Activated T-helper 1 cell treated with anti-CD3 and anti-CD28 coated beads, Interleukin-12 subunit alpha, Interleukin-12 subunit beta, Interleukin-2, Interleukin-4 antibody, amounts not matched to agents 30 ng/mL and 10 ng/mL and 1 ng/mL, durations not matched to agents 14 hours and 24 hours and 36 hours (primary cell): ENCODE measurements around the gene FAM20C. TPM values are rescaled to one million over a fixed set of nuclear protein-coding genes. Genes with fewer than 3 reads are reported as not detected.

Experiments used
- DNase-seq: peaks from one replicate; pipeline ENCODE4 v3.0.0; 2021; ENCODE audit warnings: low spot score
- H3K27ac Mint-ChIP-seq: one replicate; pipeline ENCODE4 v1.8.0; 2021; ENCODE audit warnings: mild to moderate bottlenecking, mixed read lengths
- H3K27me3 Mint-ChIP-seq: one replicate; pipeline ENCODE4 v1.8.0; 2022; ENCODE audit warnings: mild to moderate bottlenecking, moderate library complexity, mixed read lengths; ENCODE audit not compliant: insufficient read depth
- H3K36me3 Mint-ChIP-seq: one replicate; pipeline ENCODE4 v1.8.0; 2021; ENCODE audit warnings: low read depth, mixed read lengths
- H3K4me1 Mint-ChIP-seq: one replicate; pipeline ENCODE4 v1.8.0; 2021; ENCODE audit warnings: low read depth, mixed read lengths
- H3K4me3 Mint-ChIP-seq: one replicate; pipeline ENCODE4 v1.8.0; 2021; ENCODE audit warnings: mild to moderate bottlenecking, moderate library complexity, mixed read lengths
- H3K9me3 Mint-ChIP-seq: one replicate; pipeline ENCODE4 v1.8.0; 2021; ENCODE audit warnings: mixed read lengths
- intact Hi-C: fragments of 100-400 bp; cut with micrococcal nuclease; formaldehyde crosslinking; loops from one replicate; pipeline ENCODE4 v1.15.1; 2024
- total RNA-seq: library from RNA; stranded (reverse); gene quantifications from 2 replicates; pipeline ENCODE4 v1.2.3, GENCODE V29; 2022

The FAM20C gene
- total RNA-seq, 1 donor from 2014 or later: 0.34 TPM

- H3K4me3 Mint-ChIP-seq: no peak overlapping the region
- no peaks in the 10 kb centered on the region for H3K4me1 Mint-ChIP-seq
- no peaks in the 10 kb centered on the region for H3K27me3 Mint-ChIP-seq
- intact Hi-C loops: no loop called here
- H3K27ac Mint-ChIP-seq: no peak overlapping the region
- H3K9me3 Mint-ChIP-seq: no peaks in the 10 kb centered on the region
- H3K36me3 Mint-ChIP-seq: no peaks in the 10 kb centered on the region
- DNase-seq: no peak
These were observed 58.6 kb downstream of the FAM20C start for GRCh38 chr7:251005-251404.

- DNase-seq: no peak
- H3K27me3 Mint-ChIP-seq: no peaks in the 10 kb centered on the region
- no peaks in the 10 kb centered on the region for H3K4me1 Mint-ChIP-seq
- no peak overlapping the region for H3K27ac Mint-ChIP-seq
- H3K36me3 Mint-ChIP-seq: no peaks in the 10 kb centered on the region
- no peaks in the 10 kb centered on the region for H3K9me3 Mint-ChIP-seq
- no peak overlapping the region for H3K4me3 Mint-ChIP-seq
- intact Hi-C loops: no loop called here
These were observed 59.2 kb downstream of the FAM20C start for GRCh38 chr7:251446-252175.

- no peaks in the 10 kb centered on the region for H3K27me3 Mint-ChIP-seq
- H3K4me3 Mint-ChIP-seq: no peak overlapping the region
- no peaks in the 10 kb centered on the region for H3K4me1 Mint-ChIP-seq
- no peaks in the 10 kb centered on the region for H3K36me3 Mint-ChIP-seq
- intact Hi-C loops: no loop called here
- H3K9me3 Mint-ChIP-seq: no peaks in the 10 kb centered on the region
- DNase-seq: no peak
- no peak overlapping the region for H3K27ac Mint-ChIP-seq
These were observed 60.0 kb downstream of the FAM20C start for GRCh38 chr7:252216-252965.

- Mint-ChIP-seq H3K9me3 (no peaks in the 10 kb centered on the region), H3K4me1 (no peaks in the 10 kb centered on the region), H3K36me3 (no peaks in the 10 kb centered on the region), H3K4me3 (no peak overlapping the region), H3K27me3 (no peaks in the 10 kb centered on the region), H3K27ac (no peak overlapping the region)
- no peak for DNase-seq
- intact Hi-C loops: no loop called here
These were observed 60.6 kb downstream of the FAM20C start for GRCh38 chr7:252981-253380.

GRCh38 chr7:253581-254336 is 61.4 kb downstream of the FAM20C start:
- Mint-ChIP-seq H3K36me3 (no peaks in the 10 kb centered on the region), H3K9me3 (no peaks in the 10 kb centered on the region), H3K4me3 (no peak overlapping the region), H3K4me1 (no peaks in the 10 kb centered on the region), H3K27ac (no peak overlapping the region), H3K27me3 (no peaks in the 10 kb centered on the region)
- intact Hi-C loops: no loop called here
- no peak for DNase-seq

DNA sequence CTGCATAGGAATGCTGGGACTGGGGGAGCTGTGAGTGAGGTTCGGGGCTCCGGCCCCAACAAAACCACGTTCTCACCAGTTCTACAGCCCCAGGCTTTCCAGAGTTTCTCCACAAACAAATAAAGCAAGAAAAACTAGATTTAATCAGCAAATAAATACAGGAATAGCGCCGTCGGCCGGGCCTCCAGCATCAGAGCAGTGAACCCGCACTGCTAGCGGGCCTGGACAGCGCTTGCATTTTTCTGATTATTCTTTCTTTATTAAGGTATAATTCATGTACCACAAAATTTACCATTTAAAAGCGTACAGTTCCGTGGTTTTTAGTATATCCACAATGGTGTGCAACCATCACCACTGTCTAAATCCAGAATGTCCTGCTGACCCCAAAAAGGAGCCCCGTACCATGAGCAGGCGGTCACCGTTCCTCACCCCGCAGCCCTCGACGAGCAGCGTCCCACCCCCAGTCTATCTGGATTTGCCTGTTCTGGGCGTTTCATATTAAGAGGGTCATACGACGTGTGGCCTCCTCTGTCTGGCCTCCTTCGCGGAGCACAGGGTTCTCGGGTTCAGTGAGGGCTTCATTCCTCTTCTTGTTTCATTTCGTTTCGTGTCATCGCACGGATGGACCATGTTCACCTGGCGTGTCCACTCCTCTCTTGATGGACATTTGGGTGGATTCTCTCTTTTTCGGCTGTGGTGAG is 62.1 kb downstream of the FAM20C start:
- Mint-ChIP-seq H3K36me3 (no peaks in the 10 kb centered on the region), H3K27me3 (no peaks in the 10 kb centered on the region), H3K4me3 (no peak overlapping the region), H3K4me1 (no peaks in the 10 kb centered on the region), H3K9me3 (no peaks in the 10 kb centered on the region), H3K27ac (no peak overlapping the region)
- no peak for DNase-seq
- intact Hi-C loops: no loop called here

- no peak overlapping the region for H3K27ac Mint-ChIP-seq
- no peaks in the 10 kb centered on the region for H3K36me3 Mint-ChIP-seq
- H3K4me3 Mint-ChIP-seq: no peak overlapping the region
- no peaks in the 10 kb centered on the region for H3K27me3 Mint-ChIP-seq
- H3K9me3 Mint-ChIP-seq: no peaks in the 10 kb centered on the region
- no peak for DNase-seq
- no peaks in the 10 kb centered on the region for H3K4me1 Mint-ChIP-seq
- intact Hi-C loops: no loop called here
These were observed 62.7 kb downstream of the FAM20C start for GRCh38 chr7:255038-255435.

DNA sequence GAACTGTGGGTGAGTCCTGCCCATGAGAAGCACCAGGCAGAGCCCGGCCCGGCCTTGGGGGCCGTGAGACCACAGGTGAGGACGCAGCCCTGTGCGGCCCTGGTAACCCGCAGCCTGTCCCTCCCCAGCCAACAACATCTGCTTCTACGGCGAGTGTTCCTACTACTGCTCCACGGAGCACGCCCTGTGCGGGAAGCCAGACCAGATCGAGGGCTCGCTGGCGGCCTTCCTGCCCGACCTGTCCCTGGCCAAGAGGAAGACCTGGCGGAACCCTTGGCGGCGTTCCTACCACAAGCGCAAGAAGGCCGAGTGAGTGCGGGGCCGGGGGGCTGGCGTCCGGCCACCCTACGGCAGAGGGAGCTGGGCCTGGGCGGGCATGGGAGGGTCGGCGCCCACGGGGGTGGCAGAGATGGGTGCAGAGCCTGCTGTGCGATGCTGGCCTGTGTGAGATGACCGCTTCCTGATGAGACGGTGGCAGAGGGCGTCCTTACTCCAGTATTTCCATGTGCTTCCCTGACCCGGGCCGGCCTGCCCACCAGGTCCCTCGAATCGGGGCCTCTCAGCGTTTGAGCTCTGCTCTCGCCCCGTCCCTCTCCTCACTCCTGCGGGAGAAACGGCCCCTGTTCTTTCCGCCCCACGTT is 63.5 kb downstream of the FAM20C start:
- Mint-ChIP-seq H3K36me3 (no peaks in the 10 kb centered on the region), H3K9me3 (no peaks in the 10 kb centered on the region), H3K4me1 (no peaks in the 10 kb centered on the region), H3K27me3 (no peaks in the 10 kb centered on the region), H3K4me3 (no peak overlapping the region), H3K27ac (no peak overlapping the region)
- DNase-seq: no peak
- intact Hi-C loops: no loop called here

GRCh38 chr7:256461-256940 is 64.1 kb downstream of the FAM20C start:
- H3K4me3 Mint-ChIP-seq: no peak overlapping the region
- no peaks in the 10 kb centered on the region for H3K27me3 Mint-ChIP-seq
- intact Hi-C loops: no loop called here
- H3K27ac Mint-ChIP-seq: no peak overlapping the region
- H3K4me1 Mint-ChIP-seq: no peaks in the 10 kb centered on the region
- H3K36me3 Mint-ChIP-seq: no peaks in the 10 kb centered on the region
- no peaks in the 10 kb centered on the region for H3K9me3 Mint-ChIP-seq
- no peak for DNase-seq

GRCh38 chr7:256981-257646 is 64.7 kb downstream of the FAM20C start:
- no peaks in the 10 kb centered on the region for H3K4me1 Mint-ChIP-seq
- DNase-seq: no peak
- H3K36me3 Mint-ChIP-seq: no peaks in the 10 kb centered on the region
- H3K27ac Mint-ChIP-seq: no peak overlapping the region
- peaks cover 2% of the 10 kb centered on the region for H3K9me3 Mint-ChIP-seq
- intact Hi-C loops: no loop called here
- no peak overlapping the region for H3K4me3 Mint-ChIP-seq
- no peaks in the 10 kb centered on the region for H3K27me3 Mint-ChIP-seq

GRCh38 chr7:257647-257992 is 65.2 kb downstream of the FAM20C start:
- no peaks in the 10 kb centered on the region for H3K36me3 Mint-ChIP-seq
- no peaks in the 10 kb centered on the region for H3K27me3 Mint-ChIP-seq

More at GRCh38 chr7:257647-257992, 65.2 kb downstream of the FAM20C start:
- DNase-seq: no peak
- Mint-ChIP-seq H3K9me3 (peaks cover 7% of the 10 kb centered on the region), H3K4me1 (no peaks in the 10 kb centered on the region), H3K4me3 (no peak overlapping the region), H3K27ac (no peak overlapping the region)
- intact Hi-C loops: no loop called here
